ENCODE measurements around the gene CCM2.
"Not testable (repeated sequence)": the region's sequence is repeated elsewhere in the genome, so short reads cannot be mapped to it uniquely, and the experiment has no call there.

CCM2 gene

DNA sequence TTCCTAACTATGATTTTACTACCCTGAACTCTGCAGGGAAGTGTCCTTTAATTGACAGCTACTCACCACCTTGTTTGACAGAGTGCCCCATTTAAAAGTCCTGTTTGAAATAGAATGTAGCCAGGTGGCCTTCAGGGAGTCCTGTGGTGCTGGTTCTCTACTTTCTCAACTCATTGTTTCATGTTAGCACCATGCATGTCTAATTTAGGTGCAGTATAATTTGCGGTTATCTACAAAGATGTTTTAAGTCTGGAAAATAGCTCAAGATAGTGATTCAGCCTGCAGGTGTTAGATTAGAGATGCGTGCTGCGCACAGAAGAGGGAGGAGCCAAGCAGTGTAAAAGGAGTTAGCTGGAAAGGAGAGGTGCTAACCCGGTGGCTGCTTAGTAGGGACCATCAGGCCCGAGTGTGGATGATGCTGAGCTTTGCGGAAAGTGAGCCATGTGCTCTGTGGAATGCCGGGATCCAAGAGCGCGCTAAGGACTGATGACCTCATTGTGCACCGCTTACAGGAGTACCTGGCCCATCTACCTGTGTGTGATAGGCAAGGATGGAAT is 1.2 kb downstream of the CCM2 start:
- DNase-seq (peak; percentile 65), ATAC-seq (peak; percentile 56)

DNA sequence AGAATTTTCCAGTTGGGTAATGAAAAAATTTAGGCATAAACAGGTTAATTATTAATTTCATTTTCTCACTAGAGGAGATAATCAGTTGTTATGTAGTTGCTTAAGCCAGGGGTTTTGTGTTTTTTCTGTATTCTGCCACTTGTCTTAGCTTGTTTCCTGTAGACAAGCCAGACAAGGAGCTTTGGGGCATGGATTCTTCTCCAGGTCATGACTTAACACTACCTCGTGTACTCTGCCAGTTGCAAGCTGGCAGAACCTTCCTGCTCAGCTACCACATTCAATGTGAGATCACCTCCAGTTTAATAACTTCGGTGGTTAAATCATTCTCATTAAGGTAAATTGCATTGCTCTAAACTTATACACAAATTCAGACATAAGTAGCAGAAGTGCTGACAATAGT is 1.8 kb downstream of the CCM2 start:
- no peak for DNase-seq

DNA sequence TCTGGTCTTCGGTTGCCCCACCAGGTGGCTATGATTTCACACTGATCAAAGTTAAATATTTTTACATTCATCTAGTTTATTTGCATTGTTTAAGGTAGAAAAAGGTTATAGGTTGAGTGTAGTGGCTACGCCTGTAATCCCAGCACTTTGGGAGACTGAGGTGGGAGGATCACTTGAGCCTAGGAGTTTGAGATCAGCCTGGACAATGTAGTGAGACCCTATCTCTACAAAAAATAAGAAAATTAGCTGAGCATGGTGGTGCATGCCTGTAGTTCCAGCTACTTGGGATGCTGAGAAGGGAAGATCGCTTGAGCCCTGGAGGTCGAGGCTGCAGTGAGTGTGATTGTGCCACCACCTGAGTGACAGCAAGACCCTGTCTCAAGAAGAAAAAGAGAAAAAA is 3.8 kb downstream of the CCM2 start:
- ATAC-seq (no peak), DNase-seq (no peak)

More for the DNA sequence above, 1.8 kb downstream of the CCM2 start:
- ATAC-seq = no peak

DNA sequence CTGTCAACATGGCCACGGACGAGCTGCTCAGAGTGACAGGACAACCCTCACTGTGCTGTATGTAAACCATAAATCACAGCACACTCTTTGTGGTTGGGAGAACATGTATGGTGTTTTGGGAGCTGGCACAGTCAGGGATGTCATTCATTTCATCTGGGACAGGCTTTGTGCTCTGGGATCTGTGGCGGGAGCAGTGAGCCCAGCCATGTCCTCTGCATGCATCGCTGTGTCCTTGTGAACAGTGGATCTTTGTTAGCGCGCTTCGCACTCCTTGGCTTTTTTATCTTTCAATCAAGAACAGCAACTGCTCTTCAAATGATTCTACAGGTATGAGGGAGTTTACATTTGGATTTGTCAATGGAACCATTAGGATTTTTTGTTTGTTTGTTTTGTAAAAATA is 7.1 kb downstream of the CCM2 start:
- ATAC-seq (no peak), DNase-seq (no peak)

DNA sequence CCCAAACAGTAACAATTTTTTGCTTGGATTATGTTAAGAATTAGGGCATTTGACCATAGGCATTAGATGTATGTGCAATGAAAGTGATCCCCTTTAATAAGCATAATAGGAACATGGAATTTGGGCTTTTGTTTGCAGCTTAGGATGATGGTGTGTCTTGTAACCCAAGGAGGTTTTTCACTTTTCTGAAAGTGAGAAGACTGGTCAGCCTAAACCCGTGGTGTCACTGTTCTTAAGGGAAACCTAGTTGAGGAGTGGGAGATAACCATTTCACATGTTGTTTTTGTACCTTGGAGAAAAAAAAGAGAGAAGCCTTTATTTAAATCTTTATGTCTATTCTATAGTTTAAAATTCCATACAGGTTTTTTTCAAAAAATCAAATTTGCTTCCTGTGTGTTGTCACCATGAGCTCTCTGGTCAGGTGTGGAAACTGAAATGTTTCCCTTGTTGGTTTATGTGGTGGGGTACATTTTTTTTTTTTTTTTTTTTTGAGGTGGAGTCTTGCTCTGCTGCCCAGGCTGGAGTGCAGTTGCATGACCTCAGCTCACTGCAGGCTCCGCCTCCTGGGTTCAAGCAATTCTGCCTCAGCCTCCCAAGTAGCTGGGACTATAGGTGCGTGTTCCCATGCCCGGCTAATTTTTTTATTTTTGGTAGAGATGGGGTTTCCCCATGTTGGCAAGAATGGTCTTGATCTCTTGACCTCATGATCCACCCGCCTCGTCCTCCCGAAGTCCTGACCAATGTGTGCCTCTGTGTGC is 7.7 kb downstream of the CCM2 start:
- DNase-seq (no peak), ATAC-seq (peak; percentile 62)

DNA sequence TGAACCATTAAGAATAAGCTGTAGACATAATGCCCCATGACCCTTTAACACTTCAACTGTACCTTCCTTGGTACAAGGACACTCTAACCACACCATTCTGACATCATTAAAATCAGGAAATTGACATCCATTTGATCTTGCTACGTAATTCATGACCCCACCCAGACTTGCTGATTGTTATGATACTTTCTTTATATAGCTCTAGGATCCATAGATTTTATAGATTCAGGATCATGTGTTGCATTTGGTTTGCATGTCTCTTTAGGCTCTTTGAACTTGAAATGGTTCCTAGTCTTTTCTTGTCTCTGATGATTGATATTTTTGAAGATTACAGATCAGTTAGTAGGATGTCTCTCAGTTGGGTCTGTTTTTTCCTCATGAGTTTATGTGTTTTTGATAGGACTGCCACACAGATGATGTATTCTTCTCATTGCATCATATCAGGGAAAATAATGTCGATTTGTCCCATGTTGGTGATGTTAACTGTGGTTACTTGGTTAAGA is 13.5 kb downstream of the CCM2 start:
- no peak for ATAC-seq
- no peak for DNase-seq

DNA sequence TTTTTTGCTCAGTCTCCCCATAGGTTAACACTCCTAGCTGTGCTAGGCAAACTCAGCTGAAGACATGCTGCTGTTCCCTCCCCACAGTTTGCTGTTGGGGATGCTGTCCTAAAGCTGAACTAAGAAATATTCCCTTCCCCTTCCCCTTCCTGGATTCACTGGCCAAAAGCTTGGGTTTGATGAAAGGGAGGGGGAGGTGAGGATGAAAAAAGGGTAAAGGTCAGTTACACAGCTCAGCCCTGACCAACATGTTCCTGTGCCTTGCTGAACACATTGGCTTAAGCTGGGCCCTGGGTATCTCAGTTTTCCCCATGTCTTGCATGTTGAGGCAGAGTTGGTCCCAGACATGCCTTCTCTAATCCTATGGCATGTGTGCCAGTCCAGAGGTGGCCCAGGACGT is 15.3 kb downstream of the CCM2 start:
- ATAC-seq (no peak), DNase-seq (no peak)

DNA sequence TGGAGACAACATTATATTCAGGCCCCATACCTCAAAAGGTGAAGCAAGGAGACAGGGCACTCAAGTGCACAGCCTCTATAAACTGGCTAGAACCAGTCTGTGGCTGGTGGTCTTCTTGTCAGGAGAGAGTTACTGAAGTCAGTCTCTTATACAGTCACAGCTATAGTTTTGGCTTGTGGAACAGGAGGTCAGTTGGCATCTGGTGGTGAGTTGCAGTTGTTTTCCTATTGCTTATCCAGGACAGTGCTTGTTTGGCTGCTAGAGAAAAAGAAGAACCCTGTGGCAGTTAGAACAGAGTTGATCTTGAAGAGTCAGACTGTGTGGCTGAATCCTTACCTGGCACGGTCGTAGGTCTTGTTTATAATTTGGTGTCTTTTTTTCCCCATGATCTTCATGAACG is 17.3 kb downstream of the CCM2 start:
- ATAC-seq = no peak
- no peak for DNase-seq

DNA sequence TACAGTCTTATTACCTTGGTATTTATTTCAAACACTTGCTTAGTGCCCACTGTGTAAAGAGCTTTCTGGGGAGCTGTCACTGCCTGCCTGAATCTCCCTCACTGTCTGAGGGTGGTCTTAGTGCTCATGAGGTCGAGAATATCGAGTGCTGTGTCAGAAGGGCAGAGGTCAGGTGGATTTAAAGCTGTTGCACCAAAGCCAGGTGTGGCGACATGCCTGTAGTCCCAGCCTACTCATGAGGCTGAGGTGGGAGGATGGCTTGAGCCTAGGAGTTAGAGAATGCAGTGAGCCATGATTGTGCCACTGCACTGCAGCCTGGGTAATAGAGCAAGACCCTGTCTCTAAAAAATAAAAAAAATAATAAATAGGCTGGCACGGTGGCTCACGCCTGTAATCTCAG is 20.9 kb downstream of the CCM2 start:
- no peak for ATAC-seq

DNA sequence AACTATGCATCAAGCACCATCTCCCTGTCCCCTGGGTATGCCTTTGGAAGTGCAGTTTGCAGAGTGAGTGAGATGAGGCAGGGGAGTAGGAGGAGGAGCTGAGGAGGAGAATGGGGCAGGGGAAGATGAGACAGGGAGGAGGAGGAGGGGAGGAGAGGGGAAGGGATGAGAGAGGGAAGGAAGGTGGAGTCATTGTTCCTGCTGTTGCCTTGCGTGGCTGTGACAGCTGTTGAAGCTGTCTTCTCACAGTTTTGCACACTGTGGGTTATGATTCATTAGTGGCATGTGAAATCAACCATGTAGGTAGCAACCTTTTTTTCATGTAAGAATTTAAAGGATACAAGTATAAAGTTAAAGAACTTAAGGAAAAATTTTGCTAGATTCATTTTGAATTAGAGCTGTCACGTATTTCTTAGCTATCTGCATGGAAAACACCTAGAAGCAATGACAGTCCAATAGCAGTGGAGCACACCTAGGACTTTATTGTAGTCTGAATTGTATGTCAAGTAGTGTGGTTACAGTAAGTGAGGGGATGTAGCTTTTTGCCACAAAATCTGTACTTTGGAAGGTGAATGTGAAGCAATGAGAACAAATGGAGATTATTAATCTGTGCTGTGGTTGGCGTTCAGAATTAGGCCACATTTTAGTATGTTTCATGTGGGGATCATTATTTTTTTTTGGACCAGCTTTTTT is 21.7 kb downstream of the CCM2 start:
- ATAC-seq = peak; percentile 88
- no peak for DNase-seq

More for the DNA sequence above, 20.9 kb downstream of the CCM2 start:
- DNase-seq = no peak

DNA sequence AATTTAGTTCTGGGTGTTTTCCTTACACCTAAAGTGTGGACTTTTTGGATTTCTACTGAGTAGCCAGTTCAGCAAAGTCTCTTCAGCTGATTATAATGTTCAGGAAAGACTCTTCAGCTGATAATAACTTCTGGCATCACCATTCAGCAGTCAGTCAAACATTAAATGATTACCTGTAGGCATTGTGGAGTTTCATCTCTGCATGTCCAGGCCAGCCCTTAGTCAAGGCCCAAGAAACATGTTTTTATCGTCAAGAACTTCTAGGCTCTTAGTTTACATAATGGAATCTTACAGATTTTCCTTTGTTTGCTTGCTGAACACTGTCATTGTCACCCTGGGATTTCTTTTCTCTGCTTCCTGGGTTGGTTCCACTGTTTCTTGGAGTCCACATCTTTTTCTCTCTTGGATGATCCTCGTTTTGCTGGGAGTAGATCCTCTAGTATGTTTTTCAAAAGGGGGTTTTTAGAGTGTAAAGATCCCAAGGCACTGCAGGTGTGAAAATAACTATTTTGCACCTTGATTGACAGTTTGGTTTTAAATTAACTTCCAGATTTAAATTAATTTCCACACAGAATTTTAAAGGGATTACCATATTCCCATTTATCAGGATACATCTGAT is 24.2 kb downstream of the CCM2 start:
- DNase-seq (no peak), ATAC-seq (no peak)

DNA sequence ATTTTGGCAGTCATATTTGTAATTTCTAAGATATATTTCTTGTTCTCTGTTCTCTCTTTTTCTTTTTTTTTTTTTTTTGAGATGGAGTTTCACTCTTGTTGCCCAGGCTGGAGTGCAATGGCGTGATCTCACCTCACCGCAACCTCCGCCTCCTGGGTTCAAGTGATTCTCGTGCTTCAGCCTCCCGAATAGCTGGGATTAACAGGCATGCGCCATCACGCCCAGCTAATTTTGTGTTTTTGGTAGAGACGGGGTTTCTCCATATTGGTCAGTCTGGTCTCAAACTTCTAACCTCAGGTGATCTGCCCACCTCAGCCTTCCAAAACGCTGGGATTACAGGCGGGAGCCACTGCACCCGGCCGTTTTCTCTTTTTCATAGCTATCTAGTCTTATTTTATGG is 25.5 kb downstream of the CCM2 start:
- not testable (repeated sequence) for DNase-seq, ATAC-seq

DNA sequence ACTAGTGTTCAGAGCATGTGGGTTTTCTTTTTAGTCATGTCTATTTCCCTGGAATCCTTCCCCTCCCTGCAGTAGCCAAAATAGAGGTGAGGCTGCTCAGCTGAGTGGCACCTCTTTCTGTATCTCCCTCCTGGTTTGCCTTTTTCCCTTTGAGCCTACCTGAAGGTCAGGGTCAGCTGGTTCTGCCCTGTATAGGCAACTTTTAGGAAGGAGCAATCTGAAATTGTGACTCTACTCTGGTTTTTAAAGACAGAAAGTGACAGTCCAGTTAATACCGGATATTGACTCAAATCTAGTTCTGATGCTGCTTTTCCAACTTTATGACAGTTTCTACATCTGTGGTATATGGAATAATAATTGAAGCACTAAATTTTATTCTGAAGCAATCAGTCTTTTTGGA is 26.0 kb downstream of the CCM2 start:
- ATAC-seq = no peak
- no peak for DNase-seq

DNA sequence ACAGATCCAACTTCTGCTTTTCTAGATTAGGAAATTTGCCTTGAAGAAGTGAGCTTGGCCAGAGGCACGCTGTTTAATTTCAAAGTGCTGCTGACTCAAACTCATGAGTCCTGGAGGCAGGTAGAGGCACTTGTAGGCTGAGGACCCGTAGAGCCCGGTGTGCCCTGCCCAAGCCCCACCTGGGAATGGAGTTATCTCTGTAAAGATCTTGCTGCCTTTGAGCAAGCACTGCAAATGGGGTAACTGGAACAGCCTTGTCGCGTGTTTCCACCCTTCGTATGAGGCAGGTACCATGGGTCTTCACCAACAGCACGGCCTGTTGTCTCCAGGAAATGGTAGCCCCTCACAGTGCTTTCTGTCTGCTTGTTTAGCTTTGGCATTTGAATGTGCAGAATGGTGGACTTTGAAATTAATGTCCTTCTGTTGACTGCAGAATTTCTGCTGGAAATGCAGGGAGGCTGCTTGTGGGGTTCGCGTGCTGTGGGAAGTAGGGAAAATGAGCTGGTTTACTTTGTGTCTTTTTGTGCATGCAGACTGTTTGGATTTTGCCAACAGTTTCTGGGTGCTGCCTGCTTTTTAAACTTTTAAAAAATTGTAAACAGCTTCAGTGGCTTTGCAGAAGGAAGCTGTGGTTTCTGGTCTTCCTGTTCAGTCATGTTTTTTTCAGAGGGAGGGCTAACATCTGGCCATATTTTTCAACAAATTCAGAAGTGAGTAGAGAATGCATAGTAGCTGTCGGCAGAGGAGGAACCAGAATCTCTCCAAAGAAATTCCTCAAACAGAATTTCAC is 27.2 kb downstream of the CCM2 start:
- DNase-seq = no peak
- peak; percentile 25 for ATAC-seq

DNA sequence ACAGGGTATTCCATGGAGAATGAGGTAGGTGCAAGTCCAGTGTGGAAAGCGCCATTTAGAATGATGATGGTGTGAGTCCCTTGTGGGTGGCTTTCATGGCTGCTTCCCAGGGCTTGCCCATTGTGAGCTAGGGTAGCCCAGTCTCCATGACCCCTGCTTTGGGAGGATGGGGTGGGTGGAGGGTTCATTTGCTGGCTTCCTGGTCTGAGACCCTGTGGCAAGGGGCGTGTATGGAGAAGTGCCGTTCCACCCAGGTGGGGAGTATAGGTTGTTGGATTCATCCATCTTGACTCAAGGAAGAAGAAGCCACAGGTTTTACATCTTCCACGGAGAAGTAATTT is 27.7 kb downstream of the CCM2 start:
- ATAC-seq = no peak
- no peak for DNase-seq

DNA sequence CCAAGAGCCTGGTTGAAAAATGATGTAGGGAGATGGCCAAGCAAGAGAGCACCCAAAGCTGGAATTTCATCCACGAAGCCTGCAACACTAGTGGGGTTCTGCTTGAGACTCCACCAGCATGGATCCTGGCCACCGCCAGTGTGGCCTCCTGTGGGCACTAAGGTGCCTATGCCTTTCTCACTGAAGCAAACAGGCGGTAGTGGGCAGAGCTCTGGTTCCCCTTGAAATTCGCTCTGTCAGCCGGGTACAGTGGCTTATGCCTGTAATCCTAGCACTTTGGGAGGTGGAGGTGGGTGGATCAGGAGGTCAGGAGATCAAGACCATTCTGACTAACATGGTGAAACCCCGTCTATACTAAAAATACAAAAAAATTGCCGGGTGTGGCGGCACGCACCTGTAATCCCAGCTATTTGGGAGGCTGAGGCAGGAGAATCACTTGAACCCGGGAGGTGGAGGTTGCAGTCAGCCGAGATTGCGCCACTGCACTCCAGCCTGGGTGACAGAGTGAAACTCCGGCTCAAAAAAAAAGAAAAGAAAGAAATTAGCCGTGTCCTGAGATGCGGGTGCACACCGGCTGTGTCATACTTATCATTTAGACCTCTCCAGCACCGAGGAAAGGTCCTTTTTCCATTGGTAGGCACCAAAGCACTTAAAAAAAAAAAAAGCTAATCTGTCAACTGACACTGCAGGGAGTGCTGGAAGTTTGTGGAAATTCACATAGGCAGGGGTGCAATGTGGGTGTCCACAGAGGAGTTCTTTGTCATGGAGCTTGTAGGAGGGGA is 28.3 kb downstream of the CCM2 start:
- ATAC-seq = peak; percentile 14
- DNase-seq = no peak

DNA sequence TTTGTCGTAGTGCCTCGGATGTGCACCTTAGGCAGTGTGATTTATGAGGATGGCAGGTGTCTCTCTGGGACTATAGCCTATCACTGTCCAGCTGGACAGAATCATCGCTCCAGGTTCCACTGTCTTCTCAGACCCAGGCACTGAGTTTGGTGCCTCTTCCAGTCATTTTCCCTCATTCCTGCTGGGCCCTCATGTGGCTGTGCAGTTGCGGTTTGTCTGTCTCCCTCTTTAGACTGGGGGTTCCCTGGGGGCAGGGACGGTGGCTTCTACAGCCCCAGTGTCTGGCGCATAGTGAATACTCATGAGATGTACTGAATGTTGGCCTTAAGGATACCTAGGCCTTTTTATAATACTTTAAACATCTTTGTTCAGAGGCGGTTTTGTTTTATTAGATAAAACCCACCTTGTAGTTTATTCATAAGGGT is 28.9 kb downstream of the CCM2 start:
- ATAC-seq (no peak), DNase-seq (no peak)

DNA sequence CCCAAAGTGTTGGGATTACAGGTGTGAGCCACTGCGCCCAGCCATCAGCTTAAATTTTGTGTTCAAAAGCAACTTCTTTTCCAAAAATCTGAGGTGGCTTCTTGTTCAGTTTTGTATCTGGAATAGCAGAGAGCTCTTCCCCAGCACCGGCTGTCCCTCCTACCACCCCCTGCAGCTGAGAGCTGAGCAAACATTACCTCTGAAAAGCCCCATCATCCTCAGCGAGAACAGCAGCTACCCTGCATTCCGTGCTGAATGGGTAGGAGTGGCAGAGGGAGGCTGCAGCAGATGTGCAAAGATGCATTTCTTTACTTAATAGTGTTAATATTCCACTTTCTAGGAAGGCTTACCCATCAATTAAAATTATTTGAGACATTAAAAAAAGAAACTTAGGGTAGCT is 31.8 kb downstream of the CCM2 start:
- no peak for DNase-seq
- ATAC-seq = no peak

DNA sequence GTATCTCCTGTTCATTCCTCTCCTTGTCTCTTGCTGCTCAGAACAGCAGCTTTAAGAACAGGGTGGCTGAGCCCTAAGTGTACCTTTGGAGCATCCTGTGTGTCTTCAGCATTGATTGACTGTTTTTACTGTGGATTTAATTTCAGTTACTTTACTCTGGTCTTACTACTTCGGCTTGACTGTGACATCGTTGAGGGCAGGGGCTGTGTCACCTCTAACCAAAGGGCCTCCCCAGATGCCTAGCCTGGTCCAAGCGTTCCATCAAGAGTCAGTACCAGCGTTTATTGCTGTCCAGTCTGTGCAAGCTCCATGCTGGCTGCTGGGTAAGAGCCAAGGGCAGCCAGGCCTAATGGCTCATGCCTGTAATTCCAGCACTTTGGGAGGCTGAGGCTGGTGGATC is 32.4 kb downstream of the CCM2 start:
- no peak for DNase-seq
- no peak for ATAC-seq

DNA sequence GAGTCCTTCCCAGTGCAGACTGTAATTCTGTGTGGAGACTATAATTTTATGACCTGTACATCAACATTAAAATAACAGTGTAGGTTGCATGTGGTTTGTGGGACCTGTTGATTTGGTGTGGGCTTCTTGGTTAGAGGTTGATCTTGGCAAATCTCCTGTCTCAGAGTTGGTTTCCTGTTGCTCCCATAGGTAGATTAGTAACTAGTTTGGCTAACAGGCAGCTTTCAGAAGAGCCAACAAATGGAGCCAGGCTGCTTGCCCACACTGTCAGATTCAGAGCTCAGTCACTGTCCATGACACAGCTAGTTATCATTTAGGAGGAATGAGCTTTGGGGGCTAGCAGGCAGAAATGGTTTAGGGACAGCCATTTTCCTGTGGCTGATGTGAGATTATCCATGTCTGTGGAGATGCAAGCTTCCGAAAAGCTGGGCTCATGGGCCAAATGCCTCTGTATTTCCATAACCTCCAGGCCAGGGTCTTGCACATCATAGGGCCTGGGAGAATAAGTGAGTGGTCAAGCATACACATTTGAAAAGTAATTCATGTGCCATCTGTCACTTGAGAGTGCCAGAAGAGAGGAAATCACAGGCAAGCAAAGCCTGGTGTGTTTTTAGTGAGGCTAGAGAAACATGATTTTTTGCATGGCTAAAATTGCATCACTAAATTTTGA is 33.4 kb downstream of the CCM2 start:
- ATAC-seq = peak; percentile 45
- DNase-seq = no peak

DNA sequence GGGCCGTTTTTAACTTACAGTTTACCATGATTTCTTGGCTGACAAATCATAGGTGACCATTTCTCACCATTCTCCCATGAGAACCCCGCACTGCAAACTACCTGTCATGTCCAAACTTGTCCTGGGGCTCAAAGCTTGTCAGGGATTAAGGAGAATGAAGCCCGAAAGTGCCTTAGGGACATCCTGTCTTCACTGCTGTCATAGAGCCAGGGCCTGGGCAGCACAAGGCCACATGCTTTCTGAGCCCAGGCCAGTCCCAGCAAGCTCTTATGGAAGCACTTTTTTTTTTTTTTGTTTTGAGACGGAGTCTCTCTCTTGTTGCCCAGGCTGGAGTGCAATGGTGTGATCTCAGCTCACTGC is 33.9 kb downstream of the CCM2 start:
- no peak for ATAC-seq
- no peak for DNase-seq

Measured in stimulated activated naive CD8-positive, alpha-beta T cell treated with anti-CD3 and anti-CD28 coated beads, Interleukin-15, Interleukin-2, amounts not matched to agents 100 U/mL and 50 U/mL, for 24 hours (primary cell).